HG02840 (cell line): ENCODE data around the gene CBLN1.
A peak's percentile ranks its signal among the peaks of the same experiment; 100 is the strongest.

Source experiments
- ATAC-seq: cut with Tn5 transposase; IDR thresholded peaks from one replicate; pipeline ENCODE4 v1.9.1; 2021; ENCODE audit warnings: mild to moderate bottlenecking, moderate library complexity, moderate number of reproducible peaks; ENCODE audit not compliant: unreplicated experiment, low FRiP score

CBLN1 gene

GRCh38 chr16:49281480-49281842 is at the start of gene CBLN1:
Gene CBLN1, minus strand, starts transcription at chr16:49281838. Its CDS starts 373 bp downstream, at chr16:49281465.
- ATAC-seq: no peak

DNA sequence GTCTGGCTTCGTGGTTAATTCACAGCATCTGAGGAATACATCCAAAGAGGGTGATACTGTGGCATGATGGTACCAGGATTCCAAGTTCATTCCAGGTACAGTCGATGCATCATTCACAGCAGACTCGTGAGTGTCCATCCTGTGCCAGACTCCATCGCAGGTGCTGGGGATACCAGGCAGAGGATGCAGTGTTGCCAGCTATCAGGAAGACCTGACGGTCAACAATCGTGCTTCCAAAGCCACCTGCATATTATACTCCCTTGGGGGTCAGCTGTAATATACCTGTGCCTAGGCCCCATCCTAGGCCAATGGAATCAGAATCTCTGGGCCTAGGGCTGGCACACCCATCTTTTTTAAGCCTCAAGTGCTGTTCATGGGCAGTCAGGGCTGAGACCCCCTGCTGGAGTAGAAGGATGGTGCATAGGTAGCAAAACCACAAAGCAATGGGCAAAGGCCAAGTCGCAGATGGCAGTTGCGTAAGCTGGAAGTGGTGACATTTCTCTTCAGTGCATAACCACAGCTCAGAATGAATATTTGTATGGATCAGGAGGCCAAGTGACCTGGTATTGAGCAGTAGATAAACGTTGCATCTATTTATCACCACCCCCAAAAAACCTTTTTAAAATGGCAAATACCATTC is 49.0 kb upstream of the CBLN1 start:
- no peak for ATAC-seq

GRCh38 chr16:49328325-49328724 is 46.7 kb upstream of the CBLN1 start:
- ATAC-seq: no peak

GRCh38 chr16:49327466-49327865 is 45.8 kb upstream of the CBLN1 start:
- no peak for ATAC-seq

DNA sequence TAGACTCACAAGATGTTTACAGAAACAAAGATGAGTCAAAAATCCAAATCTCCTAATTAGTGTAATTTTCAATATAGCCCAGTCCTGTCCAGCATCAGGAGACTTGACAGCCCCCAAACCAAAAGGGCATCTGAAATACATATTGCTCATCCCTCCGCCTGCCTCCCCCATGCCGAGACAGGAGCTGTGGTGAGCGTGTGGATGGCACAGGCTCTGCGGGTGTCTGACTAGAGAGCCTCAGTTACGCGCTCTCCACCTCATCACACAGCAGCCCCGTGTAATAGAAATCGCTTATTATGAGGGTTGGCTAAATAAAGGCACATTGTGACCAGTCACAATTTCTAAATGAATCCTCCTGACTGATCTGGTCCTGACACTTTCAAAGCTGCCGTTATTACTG is 43.1 kb upstream of the CBLN1 start:
- ATAC-seq: no peak

GRCh38 chr16:49315602-49316001 is 34.0 kb upstream of the CBLN1 start:
- ATAC-seq: no peak

DNA sequence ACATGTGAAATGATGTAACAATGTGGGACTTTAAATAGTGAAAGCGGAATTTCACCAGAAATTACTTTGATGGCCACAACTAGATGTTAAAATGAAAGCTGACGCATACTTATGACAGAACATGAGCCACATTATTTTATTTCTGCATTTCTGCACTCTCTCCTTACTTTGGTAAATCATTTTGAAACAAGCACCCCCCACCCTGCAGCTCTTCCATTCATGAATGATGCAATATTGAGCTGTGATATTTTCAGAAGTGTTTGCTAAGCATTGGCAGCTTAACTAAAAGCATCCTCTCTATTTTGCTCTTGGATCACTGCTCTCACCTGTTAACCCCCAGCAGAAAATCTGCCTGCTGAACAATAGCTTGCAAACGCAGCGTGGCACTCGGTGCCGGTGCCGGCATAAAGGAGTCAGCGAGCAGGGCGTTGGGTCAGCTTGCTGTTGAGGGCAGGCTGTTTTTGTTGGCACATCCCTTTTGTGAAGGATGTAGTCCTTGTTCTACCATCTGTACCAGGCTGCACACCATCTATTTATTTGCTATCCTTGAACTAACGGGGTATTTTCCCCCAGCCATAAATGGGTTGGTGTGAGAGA is 30.8 kb upstream of the CBLN1 start:
- ATAC-seq: no peak

DNA sequence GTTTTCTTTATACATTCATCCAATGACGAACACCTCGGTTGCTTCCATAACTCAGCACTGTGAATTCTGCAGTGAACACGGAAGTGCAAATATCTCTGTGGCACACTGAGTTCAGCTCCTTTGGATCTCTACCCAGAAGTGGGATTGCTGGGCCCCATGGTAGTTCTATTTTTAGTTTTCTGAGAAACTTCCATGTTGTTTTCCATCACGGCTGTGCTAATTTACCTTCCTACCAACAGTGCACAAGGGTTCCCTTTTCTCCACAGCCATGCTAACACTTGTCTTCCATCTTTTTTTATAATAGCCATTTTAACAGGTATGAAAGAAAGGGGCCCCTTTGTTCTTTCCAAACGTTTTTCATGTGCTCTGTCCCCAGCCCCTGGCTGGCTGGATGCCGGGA is 30.2 kb upstream of the CBLN1 start:
- no peak for ATAC-seq

- ATAC-seq: no peak
These were observed 25.5 kb upstream of the CBLN1 start for GRCh38 chr16:49307176-49307575.

DNA sequence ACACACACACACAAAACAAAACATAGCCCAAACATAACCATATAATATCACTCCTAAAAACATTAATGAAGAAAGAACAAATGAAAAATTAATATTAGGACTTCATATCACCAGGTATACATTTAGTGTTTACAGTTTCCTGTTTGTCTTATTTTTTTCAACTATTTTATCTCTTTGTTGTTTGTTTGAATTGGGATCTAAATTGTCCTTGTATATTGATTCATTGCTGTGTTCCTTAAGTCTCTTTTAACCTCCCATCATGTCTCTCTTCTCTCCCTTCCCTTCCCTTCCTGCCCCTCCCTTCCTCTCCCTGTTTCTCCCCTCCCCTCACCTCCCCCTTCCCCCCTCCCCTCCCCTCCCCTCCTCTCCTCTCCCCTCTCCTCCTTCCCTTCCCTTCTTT is 23.8 kb upstream of the CBLN1 start:
- no peak for ATAC-seq

DNA sequence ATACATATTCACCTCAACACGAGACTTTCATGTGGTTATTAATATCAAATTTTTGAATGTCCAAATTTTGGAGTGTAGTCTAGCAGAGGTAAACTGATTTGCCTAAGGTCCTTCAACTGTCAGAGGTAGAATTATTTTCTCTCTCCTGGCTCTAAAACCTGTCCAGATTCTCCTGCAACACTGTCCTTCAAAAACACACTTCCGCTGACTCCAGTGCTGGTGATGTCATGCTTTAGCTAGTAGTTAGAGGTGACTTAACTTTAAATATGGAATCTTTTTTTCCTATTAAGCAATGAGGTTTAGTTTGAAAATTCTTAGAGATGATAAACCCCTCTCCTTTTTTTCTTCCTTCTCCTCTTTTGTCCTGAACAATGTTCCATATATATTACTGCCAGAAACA is 10.8 kb upstream of the CBLN1 start:
- no peak for ATAC-seq

DNA sequence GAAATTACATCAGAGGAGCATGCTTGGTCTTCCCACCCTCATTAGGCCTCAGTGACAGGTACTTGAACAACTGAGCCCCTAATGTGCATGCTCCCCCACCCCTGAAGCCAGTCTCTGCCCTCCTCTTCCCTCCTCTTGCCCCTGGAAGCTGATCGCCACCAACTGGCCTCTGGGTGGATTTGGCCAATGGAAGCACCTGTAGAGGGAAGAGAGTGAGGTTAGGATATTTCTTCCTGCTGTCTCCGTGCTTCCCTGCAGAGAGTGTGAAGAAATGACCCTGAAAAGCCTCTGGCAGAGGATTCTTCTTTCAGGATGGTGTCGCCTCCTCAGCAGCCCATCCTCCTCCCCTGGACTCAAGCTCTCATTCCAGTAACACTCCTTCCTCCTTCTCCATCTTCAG is 5.9 kb upstream of the CBLN1 start:
- ATAC-seq: no peak

- ATAC-seq: no peak
These were observed 3.3 kb upstream of the CBLN1 start for GRCh38 chr16:49284962-49285361.

DNA sequence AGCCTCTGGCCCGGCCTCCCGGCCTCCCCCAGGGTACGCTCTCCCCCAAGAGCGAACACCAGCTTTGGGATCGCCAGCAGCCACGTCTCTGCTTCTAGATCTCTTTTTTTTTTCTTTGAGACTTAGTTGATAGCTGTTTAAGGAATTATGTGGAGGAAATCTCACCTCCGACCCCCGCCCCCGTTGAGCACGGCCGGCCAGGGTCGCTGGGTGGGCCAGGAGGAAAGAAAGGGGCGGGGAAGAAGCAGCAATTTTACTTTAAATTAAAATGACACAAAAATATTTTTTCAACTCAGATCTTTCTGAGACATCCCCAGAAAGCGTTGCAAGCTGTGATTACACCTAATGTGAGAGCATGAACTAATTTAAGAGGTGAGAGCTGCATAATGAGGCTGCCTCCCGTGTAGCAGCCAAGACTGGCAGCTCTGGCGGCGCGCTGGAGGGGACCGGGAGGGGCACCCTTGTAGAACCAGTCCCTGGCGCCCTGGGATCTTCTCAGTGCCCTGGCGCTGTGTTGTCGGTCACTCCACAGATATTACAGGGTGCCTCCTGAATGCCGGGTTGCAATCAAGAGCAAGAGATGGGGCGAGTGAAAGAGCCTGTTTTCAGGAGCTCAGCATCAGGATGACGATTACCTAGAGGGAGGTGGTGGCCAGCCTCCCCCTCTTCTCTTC is 1.9 kb upstream of the CBLN1 start:
- ATAC-seq: no peak

DNA sequence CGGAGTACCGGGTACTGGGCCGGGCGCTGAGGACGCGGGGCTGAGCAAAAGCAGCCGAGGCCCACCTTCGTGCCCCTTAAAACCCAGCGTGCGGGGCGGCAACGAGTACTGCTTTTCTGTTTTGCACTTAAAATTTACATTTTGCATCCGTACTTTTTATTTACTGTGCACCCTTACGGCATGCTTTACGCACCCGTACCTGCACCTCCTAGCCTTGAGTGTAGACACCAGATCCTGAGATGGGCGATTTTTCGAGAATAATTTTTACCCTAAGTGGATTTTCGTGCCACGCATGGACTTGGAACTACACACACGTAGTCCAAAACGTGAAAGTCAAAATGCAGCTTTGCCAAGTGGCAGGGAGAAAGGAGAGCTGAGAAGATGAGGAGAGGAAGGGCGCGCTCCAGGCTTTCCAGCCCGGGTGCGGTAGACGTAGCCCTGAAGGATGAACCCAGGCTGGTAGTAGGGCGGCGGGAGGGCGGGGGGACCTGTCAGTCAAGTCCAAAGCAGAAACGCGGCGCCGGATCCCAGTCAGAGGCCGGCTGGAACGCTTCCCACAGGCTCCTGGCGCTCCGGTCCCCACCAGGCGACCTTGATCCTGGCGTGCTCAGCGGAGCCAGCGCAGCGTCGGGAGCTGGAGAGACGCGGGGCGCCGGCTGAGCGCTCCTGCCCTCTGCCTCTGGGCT is 1.2 kb upstream of the CBLN1 start:
- ATAC-seq: no peak

DNA sequence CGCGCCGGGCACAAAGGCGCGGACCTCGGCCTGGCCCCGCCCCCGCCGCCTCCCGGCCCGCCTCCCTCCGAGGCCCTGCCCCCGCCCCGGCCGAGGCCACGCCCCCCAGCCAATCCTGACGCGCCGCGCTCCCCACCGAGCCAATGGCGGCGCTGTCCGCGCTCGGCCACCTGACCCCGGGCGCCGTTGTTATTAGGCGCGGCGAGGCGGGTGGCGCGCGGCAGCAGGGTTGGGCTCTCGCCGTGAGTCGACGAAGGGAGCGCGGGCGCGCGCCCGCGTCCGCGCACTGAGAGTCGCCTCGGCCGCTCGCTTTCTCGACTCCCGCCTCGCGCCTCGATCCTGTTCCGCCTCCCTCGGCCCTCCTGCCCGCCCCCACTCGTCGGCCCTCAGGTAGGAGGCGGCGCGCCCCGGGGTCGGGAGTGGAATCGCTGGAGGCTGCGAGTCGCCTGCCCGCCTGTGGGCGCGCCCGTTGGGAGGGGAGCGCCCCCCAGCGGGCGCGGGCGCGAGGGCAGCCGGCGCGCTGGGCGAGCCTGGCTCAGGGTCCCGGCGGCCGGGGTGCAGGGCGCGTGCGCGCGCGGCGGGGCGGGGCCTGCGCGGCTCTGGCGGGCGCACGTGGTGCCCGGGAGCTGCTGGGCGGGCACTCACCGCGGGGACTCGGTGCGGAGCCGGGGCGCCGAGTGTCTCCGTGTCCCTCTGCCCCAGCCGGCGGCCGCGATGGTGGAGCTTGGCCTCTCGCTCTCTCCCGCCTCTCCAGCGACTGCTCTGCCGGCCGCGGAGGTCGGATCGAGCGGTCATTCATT is 405 bp upstream of the CBLN1 start:
- ATAC-seq: peak; percentile 56

DNA sequence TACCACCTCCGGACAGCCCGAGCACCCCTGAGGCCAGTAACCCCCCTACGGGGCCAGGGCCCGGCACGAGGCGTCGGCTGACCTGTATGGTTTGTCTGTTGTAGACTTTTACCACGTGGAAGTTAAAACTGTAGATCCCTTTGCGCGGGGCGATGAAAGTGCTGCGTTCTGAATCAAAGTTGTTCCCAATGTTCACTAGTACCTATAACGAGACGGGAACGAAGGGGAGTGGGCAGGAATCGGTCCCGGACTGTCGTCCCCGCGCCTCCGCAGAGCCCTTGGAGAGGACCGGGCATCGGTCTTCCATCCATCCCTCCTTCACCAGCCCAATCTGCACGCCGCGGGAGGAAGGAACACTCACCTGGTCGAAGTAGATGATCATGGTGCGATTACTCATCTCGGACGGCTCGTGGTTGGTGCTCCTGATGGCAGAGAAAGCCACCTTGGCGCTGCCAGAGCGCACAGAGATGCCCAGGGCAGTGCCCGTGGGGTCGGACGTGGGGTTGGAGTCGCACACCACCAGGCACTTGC is 732 bp downstream of the CBLN1 start:
- ATAC-seq: no peak

DNA sequence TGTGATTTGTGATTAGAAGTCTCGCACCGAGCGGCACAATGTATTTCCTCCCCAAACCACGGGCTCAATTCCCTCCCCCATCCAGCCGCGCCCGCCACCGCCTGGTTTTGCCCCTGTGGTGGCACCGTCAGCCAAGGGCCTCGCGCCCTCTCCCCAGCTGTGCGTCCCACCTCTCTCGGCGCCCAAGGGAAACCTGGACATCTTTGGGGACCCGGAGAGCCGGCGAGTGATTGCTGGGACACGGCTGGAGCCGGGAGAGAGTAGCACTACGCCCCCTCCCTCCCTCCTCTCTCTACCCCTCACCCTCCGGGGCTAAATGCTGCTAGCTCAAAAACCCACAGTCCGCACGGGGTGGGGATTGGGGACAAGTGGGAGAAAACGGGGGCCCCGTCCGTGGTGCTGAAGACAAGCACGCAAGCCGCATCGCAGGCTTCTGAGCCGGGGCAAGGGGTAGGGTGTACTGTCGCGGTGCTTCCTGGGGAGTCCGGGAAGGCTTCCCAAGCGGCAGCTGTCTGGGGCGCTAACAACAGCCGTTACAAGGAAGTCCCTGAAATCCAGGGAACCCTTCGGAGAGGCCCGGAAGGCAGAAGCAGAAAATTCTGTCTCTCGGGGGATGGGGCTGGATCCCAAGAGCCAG is 1.4 kb downstream of the CBLN1 start:
- no peak for ATAC-seq

- no peak for ATAC-seq
These were observed 2.5 kb downstream of the CBLN1 start for GRCh38 chr16:49278944-49279725.

DNA sequence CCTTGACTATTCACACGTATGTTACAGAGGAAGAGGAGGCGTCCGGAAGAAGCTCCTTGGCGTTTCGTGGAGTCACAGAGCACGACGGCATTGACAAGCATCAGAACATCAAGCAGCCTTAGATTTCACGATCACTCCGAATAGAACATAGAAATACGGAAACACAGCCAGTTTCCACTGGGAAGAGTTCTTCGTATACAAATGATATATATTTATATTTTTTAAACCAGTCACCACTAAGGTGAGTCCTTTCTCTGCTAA is 3.1 kb downstream of the CBLN1 start:
- ATAC-seq: no peak
